Measurements from ENCODE around the gene MRPL16. TPM values are rescaled to one million over a fixed set of nuclear protein-coding genes. Genes with fewer than 3 reads are reported as not detected.

The MRPL16 gene
- total and polyA plus RNA-seq, 2 of the 4 experiments (the other 2 are of a cell fraction), result 43.9 to 71.3 TPM

DNA sequence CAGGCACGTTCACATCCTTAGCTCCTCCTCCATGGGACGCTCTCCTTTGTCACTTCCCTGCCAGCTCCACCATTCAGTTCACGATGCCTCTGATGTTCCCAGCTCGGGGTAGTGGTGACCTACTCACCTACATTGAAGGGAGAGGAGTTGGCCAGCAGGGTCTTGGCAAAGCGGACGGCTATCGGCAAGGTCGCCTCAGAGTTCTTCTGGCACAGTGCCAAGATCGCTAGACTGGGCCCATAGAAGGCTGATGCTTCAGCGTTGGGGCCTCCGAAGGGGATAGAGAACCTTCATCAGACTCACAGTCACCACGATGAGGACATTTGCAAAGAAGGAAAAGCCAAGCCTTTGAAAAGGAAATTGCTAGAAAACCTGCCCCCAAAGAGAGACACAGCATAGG lies 31.7 kb upstream of the MRPL16 start:
- H2BK20ac ChIP-seq (ENCODE audit: low read depth, low read length), result no peak overlapping the region
- TF ChIP-seq RFX5 (IDR thresholded peaks at IDR 0.05; ENCODE audit: low read depth, low read length) (no peak), RAD21 (IDR thresholded peaks at IDR 0.05; ENCODE audit: low read length) (no peak), SMC3 (IDR thresholded peaks at IDR 0.05; ENCODE audit: low read depth, low read length) (no peak), MXI1 (IDR thresholded peaks at IDR 0.05; ENCODE audit: borderline replicate concordance, low read depth, low read length) (no peak), POLR2A (IDR thresholded peaks at IDR 0.05; ENCODE audit: low read depth, low read length) (no peak), CEBPB (IDR thresholded peaks at IDR 0.05; ENCODE audit: low read depth, low read length) (no peak)
- no TSS peak for BruUV-seq (replicated peaks)
- H3K27ac ChIP-seq (ENCODE audit: insufficient read depth, low read length), result no peak overlapping the region
- H4K5ac ChIP-seq (ENCODE audit: low read depth, low read length), result no peak overlapping the region
- no peak overlapping the region for H2BK15ac ChIP-seq (ENCODE audit: low read depth, low read length)
- H2AK5ac ChIP-seq (ENCODE audit: low read depth, low read length), result no peak overlapping the region
- H2BK120ac ChIP-seq (ENCODE audit: low read depth, low read length), result no peak overlapping the region
- 47% methylated on average over 3 of the region's 12 CpGs; no CpG with 5 or more reads in 1 of the 2 experiments for WGBS, 2 experiments (ENCODE audit: extremely low coverage in 2 of 2, insufficient read length in 1 of 2)
- no peaks in the 10 kb centered on the region for H3K4me1 ChIP-seq (ENCODE audit: control insufficient read depth, insufficient read depth, low read length)
- ATAC-seq (ENCODE audit: low read depth) (no peak), DNase-seq (no peak)
- ChIA-PET CTCF (no interaction called here), POLR2A (ENCODE audit: unreplicated experiment) (no interaction called here)
- H3K9ac ChIP-seq (ENCODE audit: low read depth, low read length), result no peak overlapping the region
- H3K4me3 ChIP-seq (ENCODE audit: insufficient read depth, low read depth, low read length), result no peak overlapping the region
- H2AFZ ChIP-seq (replicated peaks; ENCODE audit: low read length, poor library complexity), result no peak overlapping the region
- no peaks in the 10 kb centered on the region for H4K20me1 ChIP-seq (ENCODE audit: insufficient read depth, low read length)
- H3K23ac ChIP-seq (ENCODE audit: low read depth, low read length), result no peak overlapping the region
- no peak overlapping the region for H3K4ac ChIP-seq (ENCODE audit: low read depth, low read length)
- H4K8ac ChIP-seq (ENCODE audit: low read depth in 2 of 2, low read length in 2 of 2), result no peak overlapping the region
- in situ Hi-C loops (cut with MboI; ENCODE audit: low sequenced_read_pairs) (loop anchor here (25.0 kb wide), 1 partner anchor 345 kb away; the partner anchor contains the start of gene MS4A6A), intact Hi-C loops (cut with micrococcal nuclease) (no loop called here), dilution Hi-C loops (cut with HindIII; ENCODE audit: low sequenced_read_pairs, unreplicated experiment) (no loop called here)
- H3K56ac ChIP-seq (ENCODE audit: extremely low read depth, insufficient read depth, low read length), result no peak overlapping the region
- H3K4me2 ChIP-seq (ENCODE audit: low read depth, low read length), result no peak overlapping the region
- H3K9me3 ChIP-seq (ENCODE audit: control insufficient read depth, insufficient read depth, low read length), result no peaks in the 10 kb centered on the region
- no peaks in the 10 kb centered on the region for H3K79me1 ChIP-seq (ENCODE audit: low read depth in 1 of 2, low read length in 2 of 2)
- no peak overlapping the region for H3K18ac ChIP-seq (ENCODE audit: low read depth, low read length)
- no peaks in the 10 kb centered on the region; the same call in 1 of the 2 replicates for H3K27me3 ChIP-seq (ENCODE audit: control insufficient read depth, insufficient read depth, low read length)
- H4K91ac ChIP-seq (ENCODE audit: insufficient read depth, low read depth, low read length), result no peak overlapping the region
- H2AK9ac ChIP-seq (replicated peaks; ENCODE audit: low read depth, low read length, poor library complexity), result no peak overlapping the region
- H3K9me1 ChIP-seq (ENCODE audit: insufficient read depth, low read length), result no peaks in the 10 kb centered on the region
- no peak overlapping the region for H3K14ac ChIP-seq (replicated peaks; ENCODE audit: low read depth, low read length)
- no peak overlapping the region for H2BK5ac ChIP-seq (ENCODE audit: low read depth, low read length, poor library complexity, severe bottlenecking)
- no peaks in the 10 kb centered on the region for H3K36me3 ChIP-seq (ENCODE audit: control insufficient read depth, insufficient read depth, low read length)

Data from IMR-90 (cell line).